Ectodermal cell (in vitro differentiated cells): Measurements from ENCODE around the gene SMIM7.
"Not testable (repeated sequence)": the region's sequence is repeated elsewhere in the genome, so short reads cannot be mapped to it uniquely, and the experiment has no call there.

Experiments used
- H3K27ac ChIP-seq: 2 replicates; pipeline ENCODE4 v1.7.0; 2013; ENCODE audit warnings: mild to moderate bottlenecking, low read depth, low read length; ENCODE audit not compliant: insufficient read depth, poor library complexity, severe bottlenecking
- H3K27me3 ChIP-seq: 2 replicates; pipeline ENCODE4 v1.7.0; 2013; ENCODE audit warnings: mild to moderate bottlenecking, low read length; ENCODE audit not compliant: insufficient read depth, control insufficient read depth, poor library complexity, severe bottlenecking
- H3K36me3 ChIP-seq: one replicate; pipeline ENCODE4 v1.7.0; 2013; ENCODE audit warnings: low read length; ENCODE audit not compliant: control insufficient read depth, insufficient read depth
- H3K4me1 ChIP-seq: one replicate; pipeline ENCODE4 v1.7.0; 2013; ENCODE audit warnings: low read length; ENCODE audit not compliant: control insufficient read depth, insufficient read depth
- H3K4me3 ChIP-seq: 2 replicates; pipeline ENCODE4 v1.7.0; 2013; ENCODE audit warnings: low read depth, low read length, control low read depth; ENCODE audit not compliant: insufficient read depth
- H3K9me3 ChIP-seq: 2 replicates; pipeline ENCODE4 v1.7.0; 2013; ENCODE audit warnings: mild to moderate bottlenecking, low read length, moderate library complexity; ENCODE audit not compliant: control insufficient read depth
- WGBS, 2 experiments: methylation state at CpG; one replicate each; pipeline ENCODE4 v1.1.7; 2013; ENCODE audit warnings: missing lambda C conversion rate in 2 of 2; 5-methylcytosine and 5-hydroxymethylcytosine counted together

The SMIM7 gene

GRCh38 chr19:16657384-16657783, 2.6 kb downstream of the SMIM7 start:
- 93 to 95% methylated on average over 5 of the region's 5 CpGs for WGBS, 2 experiments
- Histone ChIP-seq H3K27ac (no peak overlapping the region), H3K9me3 (no peaks in the 10 kb centered on the region), H3K36me3 (peaks cover 33% of the 10 kb centered on the region), H3K4me1 (peaks cover 11% of the 10 kb centered on the region), H3K27me3 (peaks cover 21% of the 10 kb centered on the region), H3K4me3 (no peak overlapping the region)

GRCh38 chr19:16655727-16656126, 4.2 kb downstream of the SMIM7 start:
- peaks cover 7% of the 10 kb centered on the region for H3K4me1 ChIP-seq
- WGBS, 2 experiments: 93% methylated on average over 11 of the region's 11 CpGs

DNA sequence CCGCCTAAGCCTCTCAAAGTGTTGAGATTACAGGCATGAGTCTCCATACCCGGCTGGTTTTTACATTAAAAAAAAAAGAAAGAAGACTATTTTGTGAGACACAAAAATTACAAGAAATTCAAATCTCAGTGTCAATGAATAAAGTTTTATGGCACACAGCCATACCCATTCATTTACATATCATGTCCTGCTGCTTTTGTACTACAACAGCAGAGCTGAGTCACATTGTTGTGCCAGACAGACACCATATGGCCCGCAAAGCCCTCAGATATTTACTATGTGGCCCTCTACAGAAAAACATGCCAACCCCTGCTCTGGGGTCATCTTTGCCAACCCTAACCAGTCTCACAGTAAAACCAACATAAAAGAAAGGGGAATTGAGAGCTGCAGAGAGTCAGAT, 5.3 kb downstream of the SMIM7 start:
- peaks cover 45% of the 10 kb centered on the region for H3K36me3 ChIP-seq
- H3K4me3 ChIP-seq: no peak overlapping the region
- no peak overlapping the region for H3K27ac ChIP-seq
- no peaks in the 10 kb centered on the region for H3K9me3 ChIP-seq
- WGBS, 2 experiments: 84 to 94% methylated on average over 2 to 3 of the region's 3 CpGs
- no peaks in the 10 kb centered on the region for H3K27me3 ChIP-seq
- H3K4me1 ChIP-seq: peaks cover 7% of the 10 kb centered on the region

More at GRCh38 chr19:16655727-16656126, 4.2 kb downstream of the SMIM7 start:
- no peak overlapping the region for H3K27ac ChIP-seq
- no peaks in the 10 kb centered on the region for H3K9me3 ChIP-seq
- peaks cover 4% of the 10 kb centered on the region for H3K27me3 ChIP-seq
- H3K36me3 ChIP-seq: peaks cover 45% of the 10 kb centered on the region
- no peak overlapping the region for H3K4me3 ChIP-seq

DNA sequence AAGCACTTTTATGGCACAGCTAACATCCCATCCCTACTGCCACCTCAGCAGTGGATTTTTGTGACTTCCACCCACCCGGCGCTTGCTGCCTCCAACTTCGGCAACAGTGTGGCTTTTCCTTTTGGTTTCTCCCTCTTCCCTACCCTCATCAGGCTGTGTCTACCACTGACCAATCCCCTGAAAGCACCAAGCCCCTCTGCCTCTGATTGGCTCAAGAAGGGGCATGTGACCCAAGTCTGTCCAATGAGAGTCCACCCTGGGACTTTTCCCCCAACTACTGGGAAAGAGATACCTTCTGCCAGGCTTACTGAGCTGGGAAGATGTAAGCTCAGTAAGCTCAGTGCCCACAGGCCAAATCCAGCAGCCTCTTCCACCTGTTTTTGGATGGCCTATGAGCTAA, 5.8 kb downstream of the SMIM7 start:
- Histone ChIP-seq H3K4me3 (no peak overlapping the region), H3K36me3 (peaks cover 45% of the 10 kb centered on the region), H3K27ac (no peak overlapping the region), H3K4me1 (peaks cover 3% of the 10 kb centered on the region), H3K27me3 (no peaks in the 10 kb centered on the region), H3K9me3 (no peaks in the 10 kb centered on the region)
- 91% methylated on average over 3 of the region's 3 CpGs for WGBS, 2 experiments

- Histone ChIP-seq H3K4me3 (no peak overlapping the region), H3K27ac (no peak overlapping the region), H3K36me3 (peaks cover 40% of the 10 kb centered on the region), H3K27me3 (no peaks in the 10 kb centered on the region), H3K9me3 (no peaks in the 10 kb centered on the region), H3K4me1 (no peaks in the 10 kb centered on the region)
- WGBS, 2 experiments: 95 to 96% methylated on average over 7 of the region's 7 CpGs
These were observed 7.1 kb downstream of the SMIM7 start for GRCh38 chr19:16652854-16653253.

DNA sequence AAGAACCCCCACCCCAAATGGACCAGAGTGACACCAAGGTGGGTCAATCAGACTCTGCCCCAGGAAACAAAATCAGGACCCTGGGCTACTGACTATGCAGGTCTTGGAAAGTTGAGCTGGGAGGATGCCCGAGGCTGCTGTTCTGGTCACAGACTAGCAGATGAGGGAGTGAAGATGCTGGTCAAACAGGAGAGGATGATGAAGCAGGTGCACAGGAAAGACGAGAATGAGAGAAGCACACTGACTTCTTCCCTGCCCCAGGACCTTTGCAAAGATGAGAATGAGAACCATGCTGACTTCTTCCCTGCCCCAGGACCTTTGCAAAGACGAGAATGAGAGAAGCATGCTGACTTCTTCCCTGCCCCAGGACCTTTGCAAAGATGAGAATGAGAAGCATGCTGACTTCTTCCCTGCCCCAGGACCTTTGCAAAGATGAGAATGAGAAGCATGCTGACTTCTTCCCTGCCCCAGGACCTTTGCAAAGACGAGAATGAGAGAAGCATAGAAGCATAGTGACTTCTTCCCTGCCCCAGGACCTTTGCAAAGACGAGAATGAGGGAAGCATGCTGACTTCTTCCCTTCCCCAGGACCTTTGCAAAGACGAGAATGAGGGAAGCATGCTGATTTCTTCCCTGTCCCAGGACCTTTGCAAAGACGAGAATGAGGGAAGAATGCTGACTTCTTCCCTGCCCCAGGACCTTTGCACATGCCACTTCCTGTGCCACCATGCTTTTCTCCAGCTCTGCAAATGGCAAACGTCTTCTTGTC, 8.3 kb downstream of the SMIM7 start:
- H3K36me3 ChIP-seq: peaks cover 40% of the 10 kb centered on the region
- WGBS, 2 experiments: 95 to 96% methylated on average over 8 of the region's 8 CpGs
- not testable (repeated sequence) for H3K9me3 ChIP-seq, H3K4me3 ChIP-seq, H3K4me1 ChIP-seq, H3K27ac ChIP-seq, H3K27me3 ChIP-seq

GRCh38 chr19:16650821-16651220, 9.1 kb downstream of the SMIM7 start:
- Histone ChIP-seq H3K4me3 (no peak overlapping the region), H3K4me1 (no peaks in the 10 kb centered on the region), H3K9me3 (no peaks in the 10 kb centered on the region), H3K27me3 (no peaks in the 10 kb centered on the region), H3K27ac (no peak overlapping the region), H3K36me3 (peaks cover 36% of the 10 kb centered on the region)
- WGBS, 2 experiments: 94 to 96% methylated on average over 2 of the region's 2 CpGs

- no peaks in the 10 kb centered on the region for H3K4me1 ChIP-seq
- no peak overlapping the region for H3K4me3 ChIP-seq
- WGBS, 2 experiments: 98% methylated on average over 9 of the region's 9 CpGs
- H3K27ac ChIP-seq: no peak overlapping the region
- no peaks in the 10 kb centered on the region for H3K9me3 ChIP-seq
- H3K27me3 ChIP-seq: no peaks in the 10 kb centered on the region
- peaks cover 37% of the 10 kb centered on the region for H3K36me3 ChIP-seq
These were observed 10.2 kb downstream of the SMIM7 start for GRCh38 chr19:16649734-16650133.

DNA sequence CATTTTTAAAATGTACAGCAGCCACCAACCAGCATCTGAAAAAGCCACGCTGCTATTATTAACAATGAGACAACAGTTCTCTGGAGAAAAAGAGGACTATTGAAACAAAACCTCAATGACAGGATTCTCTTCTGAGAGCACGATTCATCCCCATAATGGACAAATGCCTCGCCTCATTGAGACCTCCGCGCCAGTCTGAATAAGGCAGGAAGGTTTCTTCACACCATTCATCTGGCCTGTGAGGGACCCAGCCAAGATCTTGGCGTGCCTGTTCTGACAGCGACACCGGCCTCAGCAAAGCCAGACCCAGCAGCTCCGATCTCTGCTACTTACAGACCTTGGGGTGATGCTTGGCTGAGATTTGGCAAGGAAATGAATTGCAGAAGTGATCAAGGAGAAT, 14.8 kb downstream of the SMIM7 start:
- H3K9me3 ChIP-seq: no peaks in the 10 kb centered on the region
- no peak overlapping the region for H3K27ac ChIP-seq
- H3K27me3 ChIP-seq: no peaks in the 10 kb centered on the region
- no peaks in the 10 kb centered on the region for H3K4me1 ChIP-seq
- H3K36me3 ChIP-seq: peaks cover 10% of the 10 kb centered on the region
- 96% methylated on average over 9 of the region's 9 CpGs for WGBS, 2 experiments
- no peak overlapping the region for H3K4me3 ChIP-seq

GRCh38 chr19:16641695-16642094, 18.2 kb downstream of the SMIM7 start:
- Histone ChIP-seq H3K27ac (no peak overlapping the region), H3K27me3 (no peaks in the 10 kb centered on the region), H3K4me3 (no peak overlapping the region), H3K9me3 (no peaks in the 10 kb centered on the region), H3K36me3 (peaks cover 10% of the 10 kb centered on the region), H3K4me1 (no peaks in the 10 kb centered on the region)
- 97% methylated on average over 10 of the region's 10 CpGs for WGBS, 2 experiments
